ENCODE results near the gene NRG4.
"Not testable (repeated sequence)": the region's sequence is repeated elsewhere in the genome, so short reads cannot be mapped to it uniquely, and the experiment has no call there.

The NRG4 gene

GRCh38 chr15:75994220-75994619 lies 18.0 kb downstream of the NRG4 start:
- no peak for DNase-seq (ENCODE audit: low read depth in 2 of 2)

- no peak for DNase-seq (ENCODE audit: low read depth in 2 of 2)
Measured at GRCh38 chr15:75992897-75993296, 19.3 kb downstream of the NRG4 start.

- no peak for DNase-seq (ENCODE audit: low read depth in 2 of 2)
Measured at GRCh38 chr15:75989875-75990274, 22.3 kb downstream of the NRG4 start.

- no peak for DNase-seq (ENCODE audit: low read depth in 2 of 2)
Measured at GRCh38 chr15:75989045-75989444, 23.2 kb downstream of the NRG4 start.

GRCh38 chr15:75985971-75986370 lies 26.3 kb downstream of the NRG4 start:
- DNase-seq (ENCODE audit: low read depth in 2 of 2), result no peak

- not testable (repeated sequence) for DNase-seq (ENCODE audit: low read depth in 2 of 2)
Measured at GRCh38 chr15:75984706-75985105, 27.5 kb downstream of the NRG4 start.

- no peak for DNase-seq (ENCODE audit: low read depth in 2 of 2)
Measured at GRCh38 chr15:75982468-75982867, 29.8 kb downstream of the NRG4 start.

GRCh38 chr15:75981149-75981815 lies 30.9 kb downstream of the NRG4 start:
- DNase-seq (ENCODE audit: low read depth in 2 of 2), result no peak

GRCh38 chr15:75976766-75977165 lies 35.5 kb downstream of the NRG4 start:
- DNase-seq (ENCODE audit: low read depth in 2 of 2), result not testable (repeated sequence)

GRCh38 chr15:75966073-75966472 lies 46.2 kb downstream of the NRG4 start:
- DNase-seq (ENCODE audit: low read depth in 2 of 2), result no peak

- DNase-seq (ENCODE audit: low read depth in 2 of 2), result no peak
Measured at GRCh38 chr15:75961331-75961730, 50.9 kb downstream of the NRG4 start.

GRCh38 chr15:75955720-75956119 lies 56.5 kb downstream of the NRG4 start:
- no peak for DNase-seq (ENCODE audit: low read depth in 2 of 2)

- DNase-seq (ENCODE audit: low read depth in 2 of 2), result no peak
Measured at GRCh38 chr15:75952525-75952924, 59.7 kb downstream of the NRG4 start.

GRCh38 chr15:75948761-75949296 lies 63.4 kb downstream of the NRG4 start:
- DNase-seq (ENCODE audit: low read depth in 2 of 2), result no peak

- DNase-seq (ENCODE audit: low read depth in 2 of 2), result no peak
Measured at GRCh38 chr15:75947092-75947491, 65.1 kb downstream of the NRG4 start.

- no peak for DNase-seq (ENCODE audit: low read depth in 2 of 2)
Measured at GRCh38 chr15:75945953-75946352, 66.3 kb downstream of the NRG4 start.

- DNase-seq (ENCODE audit: low read depth in 2 of 2), result no peak
Measured at GRCh38 chr15:75943713-75944215, 68.5 kb downstream of the NRG4 start.

- no peak for DNase-seq (ENCODE audit: low read depth in 2 of 2)
Measured at GRCh38 chr15:75943246-75943645, 69.0 kb downstream of the NRG4 start.

- no peak for DNase-seq (ENCODE audit: low read depth in 2 of 2)
Measured at GRCh38 chr15:75942464-75942863, 69.8 kb downstream of the NRG4 start.

GRCh38 chr15:75930866-75931265 lies 81.4 kb downstream of the NRG4 start:
- DNase-seq (ENCODE audit: low read depth in 2 of 2), result no peak

GRCh38 chr15:75929799-75930565 lies 82.2 kb downstream of the NRG4 start:
- DNase-seq (ENCODE audit: low read depth in 2 of 2), result no peak

- DNase-seq (ENCODE audit: low read depth in 2 of 2), result no peak
Measured at GRCh38 chr15:75928680-75929608, 83.3 kb downstream of the NRG4 start.

Measured in stimulated activated CD4-positive, alpha-beta T cell treated with anti-CD3 and anti-CD28 coated beads, Interleukin-12 subunit alpha, Interleukin-12 subunit beta, amount 100 ng/mL, for 24 hours (primary cell).